ENCODE data around the gene TRIM43B.

Gene TRIM43B

DNA sequence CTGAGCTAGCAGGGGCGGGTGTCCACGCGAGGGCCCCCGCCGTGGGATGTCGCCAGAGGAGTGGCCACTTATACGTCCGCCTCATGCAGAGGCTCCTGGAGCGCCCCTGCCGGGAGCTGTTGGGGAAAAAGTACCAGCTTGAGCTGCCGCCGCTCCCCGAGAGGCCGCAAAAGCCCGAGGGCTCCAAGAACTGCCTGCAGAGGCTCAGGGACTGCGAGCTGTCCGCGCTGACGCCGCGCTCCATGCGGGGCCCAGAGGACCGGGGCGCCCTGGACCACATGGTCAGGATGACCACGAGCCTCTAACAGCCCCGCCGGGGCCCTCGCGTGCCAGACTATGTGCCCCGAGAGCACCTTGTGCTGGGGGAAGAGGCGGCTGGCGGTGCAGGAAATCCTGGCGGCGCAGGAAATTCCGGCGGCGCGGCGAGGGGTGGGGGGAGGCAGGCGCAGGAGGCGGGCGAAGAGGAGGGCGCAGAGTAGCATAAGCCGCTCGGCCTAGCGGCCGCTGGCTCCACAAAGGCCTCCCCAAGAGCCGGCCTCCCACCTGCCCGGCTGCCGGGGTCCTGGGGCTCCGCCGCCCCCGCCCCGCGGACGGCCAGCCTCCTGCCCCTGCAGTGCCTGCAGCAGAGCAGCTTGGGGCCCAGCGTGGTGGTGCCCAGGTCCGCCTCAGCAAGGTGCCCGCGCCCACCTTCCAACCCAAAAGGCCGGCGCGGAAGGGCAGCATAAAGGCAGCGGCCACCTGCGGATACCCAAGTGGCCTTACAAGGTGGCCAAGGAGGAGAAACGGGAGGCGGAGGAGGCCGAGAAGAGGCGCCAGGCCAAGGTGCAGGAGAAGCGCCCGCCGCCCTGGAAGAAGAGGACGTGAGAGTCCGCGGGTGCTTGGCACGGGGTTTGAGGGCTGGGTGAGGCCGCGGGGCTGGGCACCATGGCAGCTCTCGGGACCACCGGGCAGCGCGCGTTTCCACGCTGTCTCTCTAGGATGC is 42.1 kb upstream of the TRIM43B start:
- Histone ChIP-seq H3K79me2 (ENCODE audit: insufficient read depth, low read length) (peaks cover 35% of the 10 kb centered on the region), H2AFZ (ENCODE audit: low read length) (peak overlapping the region; percentile 86), H3K27me3 (ENCODE audit: insufficient read depth, low read length, poor library complexity, severe bottlenecking) (peaks cover 18% of the 10 kb centered on the region), H3K9me2 (replicated peaks; ENCODE audit: low read depth, low read length) (no peaks in the 10 kb centered on the region), H3K9me3 (ENCODE audit: insufficient read depth, low read depth, low read length) (no peaks in the 10 kb centered on the region), H3K4me1 (ENCODE audit: insufficient read depth, low read length, poor library complexity, severe bottlenecking) (peaks cover 18% of the 10 kb centered on the region), H3K36me3 (ENCODE audit: insufficient read depth, low read length) (no peaks in the 10 kb centered on the region), H3K4me3 (ENCODE audit: low read length, poor library complexity, severe bottlenecking) (peak overlapping the region; percentile 99), H4K20me1 (ENCODE audit: insufficient read depth, low read length, poor library complexity, severe bottlenecking) (no peaks in the 10 kb centered on the region), H3K9ac (ENCODE audit: low read depth, low read length, poor library complexity, severe bottlenecking) (peak overlapping the region; percentile 96), H3K4me2 (ENCODE audit: low read depth, low read length, poor library complexity, severe bottlenecking) (peak overlapping the region; percentile 90), H3F3A (ENCODE audit: low read depth) (no peaks in the 10 kb centered on the region)
- TF ChIP-seq, protein P1, sequence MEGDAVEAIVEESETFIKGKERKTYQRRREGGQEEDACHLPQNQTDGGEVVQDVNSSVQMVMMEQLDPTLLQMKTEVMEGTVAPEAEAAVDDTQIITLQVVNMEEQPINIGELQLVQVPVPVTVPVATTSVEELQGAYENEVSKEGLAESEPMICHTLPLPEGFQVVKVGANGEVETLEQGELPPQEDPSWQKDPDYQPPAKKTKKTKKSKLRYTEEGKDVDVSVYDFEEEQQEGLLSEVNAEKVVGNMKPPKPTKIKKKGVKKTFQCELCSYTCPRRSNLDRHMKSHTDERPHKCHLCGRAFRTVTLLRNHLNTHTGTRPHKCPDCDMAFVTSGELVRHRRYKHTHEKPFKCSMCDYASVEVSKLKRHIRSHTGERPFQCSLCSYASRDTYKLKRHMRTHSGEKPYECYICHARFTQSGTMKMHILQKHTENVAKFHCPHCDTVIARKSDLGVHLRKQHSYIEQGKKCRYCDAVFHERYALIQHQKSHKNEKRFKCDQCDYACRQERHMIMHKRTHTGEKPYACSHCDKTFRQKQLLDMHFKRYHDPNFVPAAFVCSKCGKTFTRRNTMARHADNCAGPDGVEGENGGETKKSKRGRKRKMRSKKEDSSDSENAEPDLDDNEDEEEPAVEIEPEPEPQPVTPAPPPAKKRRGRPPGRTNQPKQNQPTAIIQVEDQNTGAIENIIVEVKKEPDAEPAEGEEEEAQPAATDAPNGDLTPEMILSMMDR (conservative IDR thresholded peaks at IDR 0.05; ENCODE audit: low read length) = peak; percentile 46; the same call in 1 of the 2 replicates
- no peak for TF ChIP-seq EZH2phosphoT487 (IDR thresholded peaks at IDR 0.05; ENCODE audit: borderline replicate concordance)

DNA sequence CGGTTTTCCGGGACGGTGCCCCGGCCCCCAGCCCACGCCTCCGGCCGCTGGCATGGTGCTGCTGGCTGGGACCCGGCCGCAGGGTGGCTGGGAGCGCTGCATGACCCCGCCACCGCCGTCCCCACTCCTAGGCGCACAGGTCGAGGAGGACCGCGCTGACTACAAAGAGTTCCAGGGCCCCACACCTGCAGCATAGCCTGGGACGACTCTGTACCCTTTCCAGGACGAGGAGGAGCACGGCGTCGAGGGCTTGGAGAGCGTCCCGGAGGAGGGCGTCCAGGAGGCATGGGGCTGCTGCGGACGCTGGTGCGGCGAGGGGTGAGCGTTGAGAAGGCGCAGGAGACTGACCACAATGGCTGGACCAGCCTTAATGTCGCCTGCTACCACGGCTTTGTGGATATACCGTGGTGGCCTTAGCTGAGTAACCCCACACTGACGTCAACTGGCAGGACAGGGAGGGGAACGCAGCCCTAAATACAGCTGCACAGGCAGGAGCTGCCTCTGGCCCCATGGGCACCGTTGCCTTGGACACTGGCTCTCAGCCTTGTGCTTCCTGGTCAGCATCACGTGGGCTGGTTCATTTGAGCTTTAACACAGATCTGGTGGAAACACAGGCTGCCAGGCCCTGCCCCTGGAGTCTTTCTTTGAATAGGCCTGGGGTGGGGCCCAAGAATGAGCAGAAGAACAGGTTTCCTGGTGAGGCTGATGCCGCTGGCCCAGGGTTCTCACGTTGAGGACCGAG is 40.9 kb upstream of the TRIM43B start:
- H3K9me3 ChIP-seq (ENCODE audit: insufficient read depth, low read depth, low read length) = no peaks in the 10 kb centered on the region
- H3K9ac ChIP-seq (ENCODE audit: low read depth, low read length, poor library complexity, severe bottlenecking) = peak overlapping the region; percentile 96
- H3K9me2 ChIP-seq (replicated peaks; ENCODE audit: low read depth, low read length) = no peaks in the 10 kb centered on the region
- TF ChIP-seq, protein P1 (conservative IDR thresholded peaks at IDR 0.05; ENCODE audit: low read length) = no peak
- TF ChIP-seq EZH2phosphoT487 (IDR thresholded peaks at IDR 0.05; ENCODE audit: borderline replicate concordance) = no peak
- H2AFZ ChIP-seq (ENCODE audit: low read length) = no peak overlapping the region
- peaks cover 19% of the 10 kb centered on the region for H3K27me3 ChIP-seq (ENCODE audit: insufficient read depth, low read length, poor library complexity, severe bottlenecking)
- H3K79me2 ChIP-seq (ENCODE audit: insufficient read depth, low read length) = peaks cover 35% of the 10 kb centered on the region
- peaks cover 18% of the 10 kb centered on the region for H3K4me1 ChIP-seq (ENCODE audit: insufficient read depth, low read length, poor library complexity, severe bottlenecking)
- peak overlapping the region; percentile 99 for H3K4me3 ChIP-seq (ENCODE audit: low read length, poor library complexity, severe bottlenecking)
- H4K20me1 ChIP-seq (ENCODE audit: insufficient read depth, low read length, poor library complexity, severe bottlenecking) = no peaks in the 10 kb centered on the region
- no peaks in the 10 kb centered on the region for H3F3A ChIP-seq (ENCODE audit: low read depth)
- H3K36me3 ChIP-seq (ENCODE audit: insufficient read depth, low read length) = no peaks in the 10 kb centered on the region
- H3K4me2 ChIP-seq (ENCODE audit: low read depth, low read length, poor library complexity, severe bottlenecking) = peak overlapping the region; percentile 90

DNA sequence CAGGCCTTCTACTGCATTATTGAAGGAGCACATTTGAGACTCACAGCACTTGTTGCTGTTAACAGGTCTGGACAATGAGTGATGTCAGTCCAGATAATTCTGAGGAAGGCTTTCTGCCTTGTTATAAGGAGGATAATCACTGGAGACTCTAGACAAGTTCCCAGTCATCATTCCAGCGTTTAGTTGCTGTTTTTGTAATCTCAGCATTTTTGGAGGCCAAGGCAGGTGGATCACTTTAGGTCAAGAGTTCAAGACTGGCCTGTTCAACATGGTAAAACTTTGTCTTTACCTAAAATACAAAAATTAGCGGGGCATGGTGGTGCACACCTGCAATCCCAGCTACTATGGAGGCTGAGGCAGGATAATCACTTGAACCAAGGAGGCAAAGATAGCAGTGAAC is 39.6 kb upstream of the TRIM43B start:
- peaks cover 18% of the 10 kb centered on the region for H3K4me1 ChIP-seq (ENCODE audit: insufficient read depth, low read length, poor library complexity, severe bottlenecking)
- H2AFZ ChIP-seq (ENCODE audit: low read length) = no peak overlapping the region
- H3K9me2 ChIP-seq (replicated peaks; ENCODE audit: low read depth, low read length) = no peaks in the 10 kb centered on the region
- H3K9me3 ChIP-seq (ENCODE audit: insufficient read depth, low read depth, low read length) = no peaks in the 10 kb centered on the region
- no peaks in the 10 kb centered on the region for H4K20me1 ChIP-seq (ENCODE audit: insufficient read depth, low read length, poor library complexity, severe bottlenecking)
- no peak overlapping the region for H3K4me3 ChIP-seq (ENCODE audit: low read length, poor library complexity, severe bottlenecking)
- no peaks in the 10 kb centered on the region for H3K36me3 ChIP-seq (ENCODE audit: insufficient read depth, low read length)
- no peak overlapping the region for H3K9ac ChIP-seq (ENCODE audit: low read depth, low read length, poor library complexity, severe bottlenecking)
- H3K79me2 ChIP-seq (ENCODE audit: insufficient read depth, low read length) = peaks cover 34% of the 10 kb centered on the region
- H3K4me2 ChIP-seq (ENCODE audit: low read depth, low read length, poor library complexity, severe bottlenecking) = no peak overlapping the region
- H3K27me3 ChIP-seq (ENCODE audit: insufficient read depth, low read length, poor library complexity, severe bottlenecking) = peaks cover 29% of the 10 kb centered on the region
- TF ChIP-seq, protein P1 (conservative IDR thresholded peaks at IDR 0.05; ENCODE audit: low read length) = no peak
- TF ChIP-seq EZH2phosphoT487 (IDR thresholded peaks at IDR 0.05; ENCODE audit: borderline replicate concordance) = no peak
- H3F3A ChIP-seq (ENCODE audit: low read depth) = no peaks in the 10 kb centered on the region
